Activated CD8-positive, alpha-beta T cell treated with anti-CD3 and anti-CD28 coated beads for 36 hours (primary cell): ENCODE measurements around the gene C1QTNF6. TPM values are rescaled to one million over a fixed set of nuclear protein-coding genes. Genes with fewer than 3 reads are reported as not detected.

Experiments
- ATAC-seq: fragments of 200-7000 bp; cut with Tn5 transposase; one replicate; pipeline ENCODE4 v1.10.0; 2021; ENCODE audit warnings: mild to moderate bottlenecking, moderate library complexity
- CTCF ChIA-PET: fragments of 350-600 bp; sonication (Branson Sonifier 250); formaldehyde crosslinking; loops from one replicate; lab custom pipeline; 2021; ENCODE audit warnings: antibody characterized with exemption; lab: Charles Lee
- POLR2A ChIA-PET: fragments of 350-600 bp; sonication (Branson Sonifier 250); formaldehyde crosslinking; loops from one replicate; lab custom pipeline; 2021; ENCODE audit warnings: antibody characterized with exemption; lab: Charles Lee
- DNase-seq: peaks from one replicate; pipeline ENCODE4 v3.0.0-alpha.2; 2020
- H3K27ac Mint-ChIP-seq: one replicate; pipeline ENCODE4 v1.8.0; 2021; ENCODE audit warnings: mild to moderate bottlenecking, mixed read lengths
- H3K27me3 Mint-ChIP-seq: one replicate; pipeline ENCODE4 v1.8.0; 2021; ENCODE audit warnings: mixed read lengths
- H3K36me3 Mint-ChIP-seq: one replicate; pipeline ENCODE4 v1.8.0; 2021; ENCODE audit warnings: low read depth, mixed read lengths
- H3K4me1 Mint-ChIP-seq: one replicate; pipeline ENCODE4 v1.8.0; 2021; ENCODE audit warnings: low read depth, mixed read lengths
- H3K4me3 Mint-ChIP-seq: one replicate; pipeline ENCODE4 v1.8.0; 2021; ENCODE audit warnings: mild to moderate bottlenecking, moderate library complexity, mixed read lengths
- H3K9me3 Mint-ChIP-seq: one replicate; pipeline ENCODE4 v1.8.0; 2021; ENCODE audit warnings: mixed read lengths
- CTCF ChIP-seq: fragments of 200-600 bp; IDR thresholded peaks from one replicate; pipeline ENCODE4 v1.8.0; 2022; ENCODE audit warnings: antibody characterized with exemption, mild to moderate bottlenecking
- intact Hi-C: fragments of 100-400 bp; cut with micrococcal nuclease; formaldehyde crosslinking; loops from one replicate; pipeline ENCODE4 v1.10.0; 2022
- total RNA-seq, 2 experiments: library from RNA; stranded (reverse); gene quantifications; one replicate each; pipeline ENCODE4 v1.2.3, GENCODE V29; 2021

C1QTNF6 gene
- total RNA-seq, 2 experiments from 2014 or later: 6.4 TPM

- TF ChIP-seq CTCF: no peak
- ATAC-seq (no peak), DNase-seq (peak; percentile 2)
- Mint-ChIP-seq H3K9me3 (no peaks in the 10 kb centered on the region), H3K27me3 (no peaks in the 10 kb centered on the region), H3K36me3 (no peaks in the 10 kb centered on the region), H3K27ac (no peak overlapping the region), H3K4me3 (no peak overlapping the region), H3K4me1 (peaks cover 48% of the 10 kb centered on the region)
- CTCF ChIA-PET: interaction anchor here (3.8 kb wide), 1 partner anchor 10 kb away, joined by 29 read pairs; no protein-coding TSS in a partner anchor
- POLR2A ChIA-PET: interaction anchor here (0.7 to 1.6 kb wide), 5 partner anchors 8 to 110 kb away, joined by 3 to 6 read pairs (median 3); no protein-coding TSS in a partner anchor
- intact Hi-C loops: no loop called here
Measured at GRCh38 chr22:37210041-37210803, 22.2 kb upstream of the C1QTNF6 start.

GRCh38 chr22:37209140-37209845 is 21.2 kb upstream of the C1QTNF6 start:
- no peak overlapping the region for H3K4me3 Mint-ChIP-seq
- intact Hi-C loops: no loop called here
- TF ChIP-seq CTCF: no peak

GRCh38 chr22:37208401-37209139 is 20.5 kb upstream of the C1QTNF6 start:
- DNase-seq (peak; percentile 2), ATAC-seq (no peak)
- Mint-ChIP-seq H3K4me1 (peaks cover 51% of the 10 kb centered on the region), H3K27me3 (no peaks in the 10 kb centered on the region), H3K4me3 (no peak overlapping the region), H3K27ac (peak overlapping the region; percentile 64), H3K9me3 (no peaks in the 10 kb centered on the region), H3K36me3 (no peaks in the 10 kb centered on the region)
- CTCF ChIA-PET: interaction anchor here (1.1 to 3.8 kb wide), 5 partner anchors 8 to 52 kb away, joined by 3 to 29 read pairs (median 4); partner anchors contain the start of gene RAC2
- POLR2A ChIA-PET: interaction anchor here (1.0 to 1.7 kb wide), 5 partner anchors 9 to 71 kb away, joined by 4 to 9 read pairs (median 4); no protein-coding TSS in a partner anchor
- no peak for TF ChIP-seq CTCF
- intact Hi-C loops: no loop called here

More at GRCh38 chr22:37209140-37209845, 21.2 kb upstream of the C1QTNF6 start:
- no peaks in the 10 kb centered on the region for H3K36me3 Mint-ChIP-seq
- H3K4me1 Mint-ChIP-seq: peaks cover 53% of the 10 kb centered on the region
- no peaks in the 10 kb centered on the region for H3K27me3 Mint-ChIP-seq
- ATAC-seq: no peak
- ChIA-PET CTCF (interaction anchor here (1.1 to 3.8 kb wide), 4 partner anchors 8 to 51 kb away, joined by 3 to 29 read pairs (median 4); no protein-coding TSS in a partner anchor), POLR2A (interaction anchor here (0.9 to 1.7 kb wide), 8 partner anchors 9 to 72 kb away, joined by 3 to 9 read pairs (median 4); no protein-coding TSS in a partner anchor)
- DNase-seq: peak; percentile 1
- H3K27ac Mint-ChIP-seq: peak overlapping the region; percentile 25
- no peaks in the 10 kb centered on the region for H3K9me3 Mint-ChIP-seq

GRCh38 chr22:37207981-37208380 is 19.9 kb upstream of the C1QTNF6 start:
- H3K27ac Mint-ChIP-seq: peak overlapping the region; percentile 64
- H3K36me3 Mint-ChIP-seq: no peaks in the 10 kb centered on the region
- POLR2A ChIA-PET: interaction anchor here (1.0 to 2.4 kb wide), 6 partner anchors 9 to 71 kb away, joined by 3 to 9 read pairs (median 4); no protein-coding TSS in a partner anchor
- TF ChIP-seq CTCF: no peak
- peaks cover 52% of the 10 kb centered on the region for H3K4me1 Mint-ChIP-seq
- ATAC-seq (peak; percentile 21), DNase-seq (peak; percentile 47)
- no peaks in the 10 kb centered on the region for H3K9me3 Mint-ChIP-seq
- intact Hi-C loops: no loop called here
- no peak overlapping the region for H3K4me3 Mint-ChIP-seq
- CTCF ChIA-PET: interaction anchor here (1.5 to 3.8 kb wide), 4 partner anchors 8 to 53 kb away, joined by 4 to 29 read pairs (median 9); partner anchors contain the start of gene RAC2
- no peaks in the 10 kb centered on the region for H3K27me3 Mint-ChIP-seq
